AG04450 (cell line): ENCODE measurements around the gene F2RL1. TPM values are rescaled to one million over a fixed set of nuclear protein-coding genes. Genes with fewer than 3 reads are reported as not detected.

Experiments used
- CTCF ChIA-PET: fragments of 300-600, 350-600 bp; formaldehyde crosslinking; extraction: SDS; loops from one replicate; lab custom pipeline; 2022; ENCODE audit warnings: antibody characterized with exemption, inconsistent platforms; lab: Charles Lee
- POLR2A ChIA-PET: fragments of 350-600 bp; formaldehyde crosslinking; extraction: SDS; loops from one replicate; lab custom pipeline; 2021; ENCODE audit warnings: antibody characterized with exemption, inconsistent platforms; lab: Yijun Ruan, JAX
- DNase-seq: peaks from one replicate; pipeline ENCODE4 v3.0.0-alpha.2; 2011; ENCODE audit warnings: low read depth, low spot score
- H3K27ac ChIP-seq: one replicate; pipeline ENCODE4 v1.5.1; 2012; ENCODE audit warnings: low read depth, low read length, control low read depth
- H3K27me3 ChIP-seq: one replicate; pipeline ENCODE4 v1.6.0; 2012; ENCODE audit warnings: low read length; ENCODE audit not compliant: control insufficient read depth, insufficient read depth
- H3K4me3 ChIP-seq: 2 replicates; pipeline ENCODE4 v1.5.1; 2011; ENCODE audit warnings: mild to moderate bottlenecking, low read depth, low read length, control low read depth
- H3K9me3 ChIP-seq: 2 replicates; pipeline ENCODE4 v1.5.1; 2012; ENCODE audit warnings: low read length; ENCODE audit not compliant: control insufficient read depth, insufficient read depth
- polyA plus RNA-seq: library from polyadenylated mRNA; depleted of rRNA; stranded (reverse); fragments of >200 nt; gene quantifications from 2 replicates; pipeline ENCODE4 v1.2.3, GENCODE V29; 2011
- TF ChIP-seq, protein P1 (sequence below): IDR thresholded peaks from 2 replicates; pipeline ENCODE4 v1.5.1; 2011; ENCODE audit warnings: low read depth, low read length, control low read depth, inconsistent platforms

F2RL1 gene
- polyA plus RNA-seq, 1 experiment = 11.0 TPM

DNA sequence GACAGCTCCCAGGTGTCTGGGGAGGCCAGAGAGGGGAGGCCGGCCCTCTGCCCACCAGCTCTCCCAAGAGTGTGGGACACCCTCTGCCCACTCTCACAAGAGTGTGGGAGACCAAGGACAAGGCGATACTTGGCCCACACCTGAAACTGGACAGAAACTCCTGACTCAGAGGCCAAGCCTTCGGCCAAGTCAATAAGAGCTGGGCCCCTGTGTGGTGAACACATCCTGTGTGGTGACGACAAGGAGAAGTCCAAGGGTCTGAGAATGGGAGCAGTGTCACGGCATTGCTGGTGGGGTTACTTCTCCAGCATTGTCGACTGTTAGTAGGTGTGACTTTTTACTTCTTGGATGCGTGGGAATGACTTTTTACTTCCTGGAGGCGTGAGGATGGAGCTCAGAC is 14.6 kb upstream of the F2RL1 start:
- CTCF ChIA-PET = interaction anchor here (0.6 to 4.2 kb wide), 2 partner anchors 30 to 688 kb away, joined by 3 to 27 read pairs; partner anchors contain the start of gene WDR41
- DNase-seq = no peak
- H3K4me3 ChIP-seq = no peak overlapping the region
- POLR2A ChIA-PET = no interaction called here
- H3K27me3 ChIP-seq = no peaks in the 10 kb centered on the region
- TF ChIP-seq, protein P1, sequence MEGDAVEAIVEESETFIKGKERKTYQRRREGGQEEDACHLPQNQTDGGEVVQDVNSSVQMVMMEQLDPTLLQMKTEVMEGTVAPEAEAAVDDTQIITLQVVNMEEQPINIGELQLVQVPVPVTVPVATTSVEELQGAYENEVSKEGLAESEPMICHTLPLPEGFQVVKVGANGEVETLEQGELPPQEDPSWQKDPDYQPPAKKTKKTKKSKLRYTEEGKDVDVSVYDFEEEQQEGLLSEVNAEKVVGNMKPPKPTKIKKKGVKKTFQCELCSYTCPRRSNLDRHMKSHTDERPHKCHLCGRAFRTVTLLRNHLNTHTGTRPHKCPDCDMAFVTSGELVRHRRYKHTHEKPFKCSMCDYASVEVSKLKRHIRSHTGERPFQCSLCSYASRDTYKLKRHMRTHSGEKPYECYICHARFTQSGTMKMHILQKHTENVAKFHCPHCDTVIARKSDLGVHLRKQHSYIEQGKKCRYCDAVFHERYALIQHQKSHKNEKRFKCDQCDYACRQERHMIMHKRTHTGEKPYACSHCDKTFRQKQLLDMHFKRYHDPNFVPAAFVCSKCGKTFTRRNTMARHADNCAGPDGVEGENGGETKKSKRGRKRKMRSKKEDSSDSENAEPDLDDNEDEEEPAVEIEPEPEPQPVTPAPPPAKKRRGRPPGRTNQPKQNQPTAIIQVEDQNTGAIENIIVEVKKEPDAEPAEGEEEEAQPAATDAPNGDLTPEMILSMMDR = no peak
- H3K27ac ChIP-seq = no peak overlapping the region
- H3K9me3 ChIP-seq = no peaks in the 10 kb centered on the region; the same call in 1 of the 2 replicates

DNA sequence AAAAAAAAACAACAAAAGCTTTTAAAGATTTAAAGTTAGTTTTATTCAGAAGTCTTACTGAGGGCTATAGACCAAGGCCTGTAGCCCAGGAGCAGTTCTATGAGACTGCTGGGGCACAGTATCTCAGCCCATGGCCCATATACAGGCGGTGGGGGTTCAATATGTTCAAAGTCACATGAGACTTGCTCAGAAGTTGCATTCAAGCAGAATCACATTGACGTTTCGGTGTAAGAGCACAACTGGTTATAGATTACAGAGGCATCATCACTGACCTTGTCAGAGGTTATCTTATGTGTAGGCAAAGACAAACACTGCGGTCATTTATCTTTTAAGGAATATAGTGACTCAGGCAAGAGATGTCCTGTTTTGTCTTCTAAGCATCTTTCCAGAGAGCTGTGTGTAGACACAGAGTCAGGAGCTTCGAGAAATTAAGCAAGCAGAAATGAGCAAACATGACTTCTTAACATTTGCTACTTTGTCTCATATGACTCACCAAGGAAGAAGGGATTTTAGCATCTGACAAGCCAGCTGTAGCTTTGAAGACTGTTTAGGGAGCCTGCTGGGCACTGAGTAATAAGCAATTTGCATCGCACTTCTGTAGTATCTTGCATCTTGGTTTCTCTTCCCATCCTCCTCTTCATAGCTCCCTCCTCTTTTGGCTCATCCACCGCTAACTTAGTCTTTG is 12.9 kb upstream of the F2RL1 start:
- no peaks in the 10 kb centered on the region for H3K27me3 ChIP-seq
- H3K27ac ChIP-seq = peak overlapping the region; percentile 89
- CTCF ChIA-PET = interaction anchor here (0.7 to 4.2 kb wide), 4 partner anchors 14 to 205 kb away, joined by 3 to 27 read pairs (median 4); no protein-coding TSS in a partner anchor
- H3K9me3 ChIP-seq = no peaks in the 10 kb centered on the region; the same call in 1 of the 2 replicates
- POLR2A ChIA-PET = interaction anchor here (0.6 to 3.7 kb wide), 11 partner anchors 9 to 463 kb away, joined by 3 to 33 read pairs (median 3); no protein-coding TSS in a partner anchor
- TF ChIP-seq, protein P1 = no peak
- peak; percentile 96 for DNase-seq
- H3K4me3 ChIP-seq = peak overlapping the region; percentile 12; the same call in 1 of the 2 replicates

DNA sequence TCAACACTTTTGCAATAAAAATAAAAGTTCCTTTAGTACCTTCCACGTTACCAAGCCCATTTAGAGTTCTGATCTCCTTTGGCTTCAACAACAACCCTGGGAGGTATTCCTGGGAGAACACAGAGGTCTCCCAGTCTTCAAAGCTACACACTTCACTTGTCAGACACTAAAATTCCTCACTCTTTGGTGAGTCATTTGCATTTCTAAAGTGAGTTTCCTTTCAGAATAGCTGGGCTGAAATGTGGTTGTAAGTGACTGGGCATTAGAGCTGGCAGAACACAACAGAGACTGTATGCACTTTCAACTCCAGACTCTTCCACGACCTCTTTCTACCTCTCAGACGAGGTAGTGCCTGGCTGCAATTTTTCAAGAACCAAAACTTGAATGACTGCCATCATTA is 11.5 kb upstream of the F2RL1 start:
- ChIA-PET POLR2A (interaction anchor here (0.7 to 3.7 kb wide), 5 partner anchors 8 to 68 kb away, joined by 3 to 33 read pairs (median 4); no protein-coding TSS in a partner anchor), CTCF (interaction anchor here (0.6 to 4.2 kb wide), 8 partner anchors 11 to 207 kb away, joined by 3 to 27 read pairs (median 3); partner anchors contain the start of gene F2RL1)
- Histone ChIP-seq H3K4me3 (no peak overlapping the region), H3K27me3 (no peaks in the 10 kb centered on the region), H3K27ac (no peak overlapping the region), H3K9me3 (no peaks in the 10 kb centered on the region; the same call in 1 of the 2 replicates)
- TF ChIP-seq, protein P1 = no peak
- no peak for DNase-seq

DNA sequence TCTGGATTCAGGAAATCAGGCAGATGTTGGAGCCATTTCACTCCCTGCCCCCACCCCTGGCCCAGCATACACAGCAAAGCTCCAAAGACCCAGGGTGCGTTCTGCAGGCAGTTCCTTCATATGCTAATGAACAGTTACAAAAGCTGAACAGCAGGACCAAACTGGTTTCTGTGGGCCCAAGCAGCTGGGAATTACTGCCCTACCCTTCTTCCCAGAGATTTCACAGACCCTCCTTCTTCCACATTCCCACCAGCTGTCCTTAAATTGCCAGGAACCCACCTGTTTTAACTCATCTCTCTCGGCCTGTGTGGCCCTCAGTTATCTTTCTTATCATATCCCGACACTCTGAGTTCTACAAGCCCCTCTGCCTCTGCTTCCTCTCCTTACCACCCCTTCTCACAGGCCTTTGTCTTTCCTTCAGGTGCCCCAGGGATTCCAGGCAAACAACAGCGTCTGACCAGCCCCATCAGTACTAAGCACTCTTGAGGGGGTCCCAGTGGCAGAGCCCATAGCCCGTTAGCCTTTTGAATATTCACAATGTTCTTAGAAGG is 10.6 kb upstream of the F2RL1 start:
- TF ChIP-seq, protein P1 = no peak
- ChIA-PET POLR2A (interaction anchor here (0.7 to 3.7 kb wide), 2 partner anchors 17 to 69 kb away, joined by 4 to 33 read pairs; no protein-coding TSS in a partner anchor), CTCF (interaction anchor here (1.1 to 4.2 kb wide), 4 partner anchors 10 to 206 kb away, joined by 3 to 27 read pairs (median 4); partner anchors contain the start of gene F2RL1)
- H3K27ac ChIP-seq = no peak overlapping the region
- H3K27me3 ChIP-seq = no peaks in the 10 kb centered on the region
- DNase-seq = no peak
- H3K4me3 ChIP-seq = no peak overlapping the region
- H3K9me3 ChIP-seq = no peaks in the 10 kb centered on the region; the same call in 1 of the 2 replicates
